GM12892 (cell line): ENCODE measurements around the gene TYMS.

ENCODE experiments used
- POLR2A ChIP-seq: IDR thresholded peaks from 2 replicates; pipeline ENCODE4 v1.6.1; 2011; ENCODE audit warnings: low read depth, low read length, control low read depth
- TAF1 ChIP-seq: IDR thresholded peaks from 2 replicates; pipeline ENCODE4 v1.6.1; 2011; ENCODE audit warnings: low read depth, mild to moderate bottlenecking, control low read depth, low read length, borderline replicate concordance

GRCh38 chr18:655445-655844, 2.0 kb upstream of the TYMS start:
- TF ChIP-seq TAF1 (no peak), POLR2A (no peak)
